HepG2 (cell line): Measurements from ENCODE around the gene SERTAD2. TPM values are rescaled to one million over a fixed set of nuclear protein-coding genes. Genes with fewer than 3 reads are reported as not detected.
A peak's percentile ranks its signal among the peaks of the same experiment; 100 is the strongest.

Experiments used
- BRF2 ChIP-seq: sonication (generic); formaldehyde crosslinking; IDR thresholded peaks from 2 replicates; pipeline ENCODE4 v1.8.1; 2022; ENCODE audit warnings: mild to moderate bottlenecking, missing genetic modification reagents
- CEBPZ ChIP-seq: IDR thresholded peaks from 2 replicates; pipeline ENCODE4 v1.6.1; 2012; ENCODE audit warnings: low read length, improper control_type of control experiment
- HOXD1 ChIP-seq: sonication (generic); formaldehyde crosslinking; IDR thresholded peaks from 2 replicates; pipeline ENCODE4 v1.5.0; 2020; ENCODE audit warnings: missing genetic modification reagents
- LCORL ChIP-seq, 2 experiments: fragments of 450-650 bp in 1 of 2; sonication (generic) in 1 of 2; formaldehyde crosslinking in 1 of 2; IDR thresholded peaks; 2 replicates each; pipeline versions ENCODE4 v1.5.0 to v1.6.1; 2017 to 2020; ENCODE audit warnings: antibody characterized with exemption in 1 of 2, missing genetic modification reagents in 1 of 2
- PAWR ChIP-seq: sonication (generic); formaldehyde crosslinking; IDR thresholded peaks from 2 replicates; pipeline ENCODE4 v1.4.0; 2020; ENCODE audit warnings: missing genetic modification reagents, mild to moderate bottlenecking, borderline replicate concordance
- RFXAP ChIP-seq: sonication (generic); formaldehyde crosslinking; IDR thresholded peaks from 2 replicates; pipeline ENCODE4 v1.4.0; 2020; ENCODE audit warnings: missing genetic modification reagents, borderline replicate concordance
- SMAD1 ChIP-seq: sonication (generic); formaldehyde crosslinking; IDR thresholded peaks from 2 replicates; pipeline ENCODE4 v1.4.0; 2020; ENCODE audit warnings: missing genetic modification reagents, low read depth, mild to moderate bottlenecking, borderline replicate concordance
- SNAPC2 ChIP-seq: sonication (generic); formaldehyde crosslinking; IDR thresholded peaks from 2 replicates; pipeline ENCODE4 v1.8.1; 2022; ENCODE audit warnings: mild to moderate bottlenecking, missing genetic modification reagents
- SPEN ChIP-seq: sonication (generic); formaldehyde crosslinking; IDR thresholded peaks from 2 replicates; pipeline ENCODE4 v1.5.1; 2020; ENCODE audit warnings: low read depth, mild to moderate bottlenecking, missing genetic modification reagents
- ZBTB21 ChIP-seq: sonication (generic); formaldehyde crosslinking; IDR thresholded peaks from 2 replicates; pipeline ENCODE4 v1.4.0; 2020; ENCODE audit warnings: missing genetic modification reagents
- ZKSCAN1 ChIP-seq: fragments of 150-350 bp; IDR thresholded peaks from 2 replicates; pipeline ENCODE4 v1.6.1; 2014; ENCODE audit warnings: low read length
- ZKSCAN8 ChIP-seq: IDR thresholded peaks from 2 replicates; pipeline ENCODE4 v1.6.1; 2016; ENCODE audit warnings: borderline replicate concordance, missing genetic modification reagents, missing compliant biosample characterization
- ZNF234 ChIP-seq: sonication (generic); formaldehyde crosslinking; conservative IDR thresholded peaks from 2 replicates; pipeline ENCODE4 v1.5.1; 2020; ENCODE audit warnings: mild to moderate bottlenecking, missing genetic modification reagents
- ZNF33A ChIP-seq: sonication (generic); formaldehyde crosslinking; IDR thresholded peaks from 2 replicates; pipeline ENCODE4 v1.5.1; 2020; ENCODE audit warnings: missing genetic modification reagents, mild to moderate bottlenecking, moderate library complexity, borderline replicate concordance
- ZNF781 ChIP-seq: sonication (generic); formaldehyde crosslinking; IDR thresholded peaks from 2 replicates; pipeline ENCODE4 v1.5.1; 2020; ENCODE audit warnings: borderline replicate concordance, mild to moderate bottlenecking, missing genetic modification reagents; ENCODE audit errors: not compliant biosample characterization
- polyA plus RNA-seq, 8 experiments: library from polyadenylated mRNA; depleted of rRNA in 3 of 8; stranded (reverse) in 7 of 8; unstranded in 1 of 8; fragments of >200 nt; fragmentation: Illumina TruSeq in 4 of 8; extraction: Trizol in 4 of 8; gene quantifications; 2 replicates each; pipeline versions ENCODE4 v1.2.1 to v1.2.3, GENCODE V29; 2011 to 2016; ENCODE audit warnings: low read depth in 4 of 8, missing spikeins in 1 of 8, mixed read lengths in 1 of 8; ENCODE audit not compliant: insufficient read depth in 1 of 8
- total RNA-seq, 5 experiments: library from RNA; depleted of rRNA; stranded (reverse); fragments of >200 nt; fragmentation: Illumina TruSeq; extraction: Trizol; gene quantifications; 2 replicates each; pipeline ENCODE4 v1.2.3, GENCODE V29; 2016; ENCODE audit warnings: low read depth in 1 of 5
- TF ChIP-seq, protein P1 (sequence below): IDR thresholded peaks from 2 replicates; pipeline ENCODE4 v1.6.1; 2012; ENCODE audit warnings: low read depth, low read length, improper control_type of control experiment

The SERTAD2 gene
- total and polyA plus RNA-seq, 2 of the 13 experiments (the other 11 are each of a cell fraction or from before 2014, with no cell fraction given) = 6.7 to 22.6 TPM

GRCh38 chr2:64649013-64649484 is 4.7 kb downstream of the SERTAD2 start (continued):
- TF ChIP-seq PAWR (no peak), HOXD1 (no peak), SPEN (CRISPR knock-in tag) (no peak), BRF2 (CRISPR knock-in tag) (no peak), SMAD1 (CRISPR knock-in tag) (no peak), CEBPZ (no peak), ZKSCAN8 (no peak), ZNF781 (CRISPR knock-in tag) (peak; percentile 20), ZNF234 (CRISPR knock-in tag) (no peak), RFXAP (no peak), ZNF33A (CRISPR knock-in tag) (no peak), ZKSCAN1 (no peak), LCORL (IDR thresholded peaks at IDR 0.05) (no peak), LCORL (CRISPR knock-in tag; IDR thresholded peaks at IDR 0.05) (no peak), SNAPC2 (CRISPR knock-in tag) (no peak), ZBTB21 (CRISPR knock-in tag) (no peak)
- TF ChIP-seq, protein P1, sequence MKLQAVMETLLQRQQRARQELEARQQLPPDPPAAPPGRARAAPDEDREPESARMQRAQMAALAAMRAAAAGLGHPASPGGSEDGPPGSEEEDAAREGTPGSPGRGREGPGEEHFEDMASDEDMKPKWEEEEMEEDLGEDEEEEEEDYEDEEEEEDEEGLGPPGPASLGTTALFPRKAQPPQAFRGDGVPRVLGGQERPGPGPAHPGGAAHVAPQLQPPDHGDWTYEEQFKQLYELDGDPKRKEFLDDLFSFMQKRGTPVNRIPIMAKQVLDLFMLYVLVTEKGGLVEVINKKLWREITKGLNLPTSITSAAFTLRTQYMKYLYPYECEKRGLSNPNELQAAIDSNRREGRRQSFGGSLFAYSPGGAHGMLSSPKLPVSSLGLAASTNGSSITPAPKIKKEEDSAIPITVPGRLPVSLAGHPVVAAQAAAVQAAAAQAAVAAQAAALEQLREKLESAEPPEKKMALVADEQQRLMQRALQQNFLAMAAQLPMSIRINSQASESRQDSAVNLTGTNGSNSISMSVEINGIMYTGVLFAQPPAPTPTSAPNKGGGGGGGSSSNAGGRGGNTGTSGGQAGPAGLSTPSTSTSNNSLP = no peak
